ENCODE results near the gene EVPL. TPM values are rescaled to one million over a fixed set of nuclear protein-coding genes. Genes with fewer than 3 reads are reported as not detected.

EVPL gene
- total RNA-seq, 2 experiments from 2014 or later: 5.1 to 9.9 TPM

DNA sequence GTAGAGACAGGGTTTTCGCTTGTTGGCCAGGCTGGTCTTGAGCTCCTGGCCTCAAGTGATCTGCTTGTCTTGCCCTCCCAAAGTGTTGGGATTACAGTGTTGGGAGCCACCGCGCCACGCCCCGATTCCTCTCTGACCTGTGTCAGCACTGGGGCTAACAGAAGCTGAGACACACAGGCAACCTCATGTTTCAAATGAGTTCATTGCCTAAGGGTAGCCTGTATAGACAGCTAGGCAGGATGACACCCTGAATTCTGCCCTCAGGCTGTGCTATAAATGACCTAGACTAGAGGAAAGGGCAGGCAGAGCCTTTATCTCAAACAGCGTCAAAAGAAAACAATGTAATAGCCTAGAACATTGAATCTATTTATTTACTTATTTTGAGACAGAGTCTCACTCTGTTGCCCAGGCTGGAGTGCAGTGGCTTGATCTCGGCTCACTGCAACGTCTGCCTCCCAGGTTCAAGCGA is 28.7 kb downstream of the EVPL start:
- no peaks in the 10 kb centered on the region for H3K9me2 ChIP-seq (ENCODE audit: insufficient read depth, low read length)
- POLR2A ChIA-PET: interaction anchor here (0.5 to 1.5 kb wide), 3 partner anchors 21 to 455 kb away, joined by 3 to 7 read pairs (median 3); no protein-coding TSS in a partner anchor

DNA sequence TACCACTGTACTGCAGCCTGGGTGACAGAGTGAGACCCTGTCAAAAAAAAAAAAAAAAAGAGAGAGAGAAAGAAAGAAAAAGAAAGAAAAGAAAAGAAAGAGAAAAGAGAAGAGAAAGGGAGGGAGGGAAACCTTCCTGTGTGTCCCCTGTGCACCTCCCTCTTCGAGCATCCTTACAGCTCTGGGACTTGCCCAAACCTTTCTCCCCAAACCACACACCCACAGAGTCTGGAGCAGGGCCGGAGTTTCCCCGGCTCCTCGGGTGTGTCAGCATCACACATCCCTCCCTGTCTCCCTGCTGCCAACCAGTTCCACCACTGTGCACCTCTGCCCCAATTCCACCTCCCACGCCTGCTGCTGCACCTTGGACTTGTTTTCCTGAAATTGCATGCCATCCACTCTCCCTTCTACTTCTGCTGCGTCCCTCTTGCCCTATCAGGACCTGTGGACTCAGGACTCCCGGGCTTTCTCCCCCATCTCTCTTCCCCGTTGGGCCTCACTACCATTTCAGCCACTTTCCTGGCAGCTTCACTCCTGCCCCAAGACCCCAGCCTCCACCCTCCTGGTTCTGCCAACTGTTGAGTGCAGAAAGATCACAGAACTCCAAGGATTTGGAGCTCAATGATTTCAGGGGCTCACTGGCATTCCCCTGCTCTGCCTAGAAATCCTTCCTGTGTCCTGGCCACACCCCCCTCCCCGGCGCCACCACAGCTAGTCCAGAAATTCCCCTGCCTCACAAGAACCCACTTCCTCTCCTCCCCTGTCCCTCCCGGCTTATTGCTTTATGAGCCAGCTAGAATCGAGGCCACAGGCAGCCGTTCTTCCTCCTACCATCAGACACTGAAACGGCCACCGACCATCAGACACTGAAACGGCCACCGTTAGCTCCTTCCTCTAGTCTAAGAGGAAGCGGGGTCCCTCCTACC is 30.2 kb downstream of the EVPL start:
- no TSS peak for BruUV-seq (replicated peaks)
- Histone ChIP-seq H3K4me3 (ENCODE audit: low read depth, low read length, poor library complexity, severe bottlenecking) (no peak overlapping the region), H3K36me3 (ENCODE audit: insufficient read depth, low read length) (peaks cover 25% of the 10 kb centered on the region), H3K27ac (ENCODE audit: low read depth, low read length, poor library complexity, severe bottlenecking) (no peak overlapping the region), H4K20me1 (ENCODE audit: insufficient read depth, low read length) (no peaks in the 10 kb centered on the region), H2AFZ (ENCODE audit: low read length) (peak overlapping the region; percentile 6; the same call in 1 of the 2 replicates), H3K9me2 (ENCODE audit: insufficient read depth, low read length) (no peaks in the 10 kb centered on the region), H3K9me3 (ENCODE audit: low read length) (no peaks in the 10 kb centered on the region), H3K79me2 (ENCODE audit: insufficient read depth, low read depth, low read length) (no peaks in the 10 kb centered on the region), H3K4me1 (ENCODE audit: insufficient read depth, low read length, poor library complexity, severe bottlenecking) (peaks cover 23% of the 10 kb centered on the region), H3K4me2 (ENCODE audit: low read length) (peak overlapping the region; percentile 34)
- intact Hi-C loops (cut with micrococcal nuclease; ENCODE audit: unreplicated experiment): no loop called here
- POLR2A ChIA-PET: interaction anchor here (0.6 to 1.5 kb wide), 9 partner anchors 12 to 537 kb away, joined by 3 to 6 read pairs (median 3); no protein-coding TSS in a partner anchor
- CTCF ChIA-PET (ENCODE audit: unreplicated experiment): interaction anchor here (0.6 to 1.8 kb wide), 5 partner anchors 15 to 121 kb away, joined by 3 to 8 read pairs (median 3); no protein-coding TSS in a partner anchor
- TF ChIP-seq, protein P1, sequence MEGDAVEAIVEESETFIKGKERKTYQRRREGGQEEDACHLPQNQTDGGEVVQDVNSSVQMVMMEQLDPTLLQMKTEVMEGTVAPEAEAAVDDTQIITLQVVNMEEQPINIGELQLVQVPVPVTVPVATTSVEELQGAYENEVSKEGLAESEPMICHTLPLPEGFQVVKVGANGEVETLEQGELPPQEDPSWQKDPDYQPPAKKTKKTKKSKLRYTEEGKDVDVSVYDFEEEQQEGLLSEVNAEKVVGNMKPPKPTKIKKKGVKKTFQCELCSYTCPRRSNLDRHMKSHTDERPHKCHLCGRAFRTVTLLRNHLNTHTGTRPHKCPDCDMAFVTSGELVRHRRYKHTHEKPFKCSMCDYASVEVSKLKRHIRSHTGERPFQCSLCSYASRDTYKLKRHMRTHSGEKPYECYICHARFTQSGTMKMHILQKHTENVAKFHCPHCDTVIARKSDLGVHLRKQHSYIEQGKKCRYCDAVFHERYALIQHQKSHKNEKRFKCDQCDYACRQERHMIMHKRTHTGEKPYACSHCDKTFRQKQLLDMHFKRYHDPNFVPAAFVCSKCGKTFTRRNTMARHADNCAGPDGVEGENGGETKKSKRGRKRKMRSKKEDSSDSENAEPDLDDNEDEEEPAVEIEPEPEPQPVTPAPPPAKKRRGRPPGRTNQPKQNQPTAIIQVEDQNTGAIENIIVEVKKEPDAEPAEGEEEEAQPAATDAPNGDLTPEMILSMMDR (conservative IDR thresholded peaks at IDR 0.05; ENCODE audit: low read length): no peak
- TF ChIP-seq EZH2phosphoT487 (IDR thresholded peaks at IDR 0.05; ENCODE audit: borderline replicate concordance, low read depth, low read length): no peak
- peak; percentile 32 for DNase-seq (ENCODE audit: low spot score)

More for the DNA sequence above, 28.7 kb downstream of the EVPL start:
- H4K20me1 ChIP-seq (ENCODE audit: insufficient read depth, low read length): no peaks in the 10 kb centered on the region
- H3K4me2 ChIP-seq (ENCODE audit: low read length): no peak overlapping the region
- no peaks in the 10 kb centered on the region for H3K9me3 ChIP-seq (ENCODE audit: low read length)
- intact Hi-C loops (cut with micrococcal nuclease; ENCODE audit: unreplicated experiment): no loop called here
- no peak for TF ChIP-seq EZH2phosphoT487 (IDR thresholded peaks at IDR 0.05; ENCODE audit: borderline replicate concordance, low read depth, low read length)
- TF ChIP-seq, protein P1 (conservative IDR thresholded peaks at IDR 0.05; ENCODE audit: low read length): no peak
- H2AFZ ChIP-seq (ENCODE audit: low read length): no peak overlapping the region
- H3K4me3 ChIP-seq (ENCODE audit: low read depth, low read length, poor library complexity, severe bottlenecking): no peak overlapping the region
- no peaks in the 10 kb centered on the region for H3K79me2 ChIP-seq (ENCODE audit: insufficient read depth, low read depth, low read length)
- H3K27ac ChIP-seq (ENCODE audit: low read depth, low read length, poor library complexity, severe bottlenecking): no peak overlapping the region
- H3K4me1 ChIP-seq (ENCODE audit: insufficient read depth, low read length, poor library complexity, severe bottlenecking): peaks cover 19% of the 10 kb centered on the region
- CTCF ChIA-PET (ENCODE audit: unreplicated experiment): interaction anchor here (0.6 to 1.4 kb wide), 4 partner anchors 17 to 365 kb away, joined by 3 to 4 read pairs (median 3); partner anchors contain the start of gene SMIM5
- BruUV-seq (replicated peaks): no TSS peak
- no peak for DNase-seq (ENCODE audit: low spot score)
- H3K36me3 ChIP-seq (ENCODE audit: insufficient read depth, low read length): peaks cover 16% of the 10 kb centered on the region

Data from OCI-LY7 (cell line).